K562 (cell line): ENCODE results near the gene CD55. TPM values are rescaled to one million over a fixed set of nuclear protein-coding genes. Genes with fewer than 3 reads are reported as not detected.

Experiments used
- ATF4 ChIP-seq: fragments of 450-650 bp; formaldehyde crosslinking; IDR thresholded peaks from 2 replicates; pipeline ENCODE4 v1.4.0; 2022; ENCODE audit warnings: mild to moderate bottlenecking, moderate library complexity
- CXXC5 ChIP-seq: fragments of 250-450 bp; sonication (Bioruptor Pico); IDR thresholded peaks from 2 replicates; pipeline ENCODE4 v1.8.0; 2022; ENCODE audit warnings: inconsistent platforms, mild to moderate bottlenecking, moderate library complexity
- DLX4 ChIP-seq: fragments of 250-450 bp; sonication (Bioruptor Pico); IDR thresholded peaks from 2 replicates; pipeline ENCODE4 v1.6.1; 2021; ENCODE audit warnings: mild to moderate bottlenecking
- GABPA ChIP-seq: fragments of 200-800 bp; sonication (Bioruptor generic); conservative IDR thresholded peaks from 2 replicates; pipeline ENCODE4 v1.6.1; 2016; ENCODE audit warnings: low read depth, missing genetic modification characterization, missing compliant biosample characterization
- HDAC2 ChIP-seq: fragments of 450-650 bp; IDR thresholded peaks from 2 replicates; pipeline ENCODE4 v1.6.1; 2016; ENCODE audit warnings: mild to moderate bottlenecking
- MYNN ChIP-seq, 2 experiments: sonication (generic); formaldehyde crosslinking in 1 of 2; IDR thresholded peaks; 2 replicates each; pipeline versions ENCODE4 v1.5.0 to v1.6.1; 2016 to 2020; ENCODE audit warnings: antibody characterized with exemption in 1 of 2, missing genetic modification reagents in 1 of 2
- NFIX ChIP-seq: fragments of 250-450 bp; sonication (Bioruptor Pico); IDR thresholded peaks from 2 replicates; pipeline ENCODE4 v1.4.0; 2020; ENCODE audit warnings: low read depth, mild to moderate bottlenecking, moderate library complexity
- POLR2AphosphoS5 ChIP-seq: IDR thresholded peaks from 2 replicates; pipeline ENCODE4 v1.6.1; 2011; ENCODE audit warnings: mild to moderate bottlenecking, low read depth, low read length, moderate library complexity; ENCODE audit not compliant: control insufficient read depth, insufficient read depth
- ZNF140 ChIP-seq: fragments of 250-450 bp; sonication (Bioruptor Pico); IDR thresholded peaks from 2 replicates; pipeline ENCODE4 v1.8.0; 2021; ENCODE audit warnings: moderate library complexity, mild to moderate bottlenecking, inconsistent platforms
- ZNF586 ChIP-seq: fragments of 450-650 bp; formaldehyde crosslinking; conservative IDR thresholded peaks from 2 replicates; pipeline ENCODE4 v1.4.0; 2020; ENCODE audit warnings: mild to moderate bottlenecking, moderate library complexity
- polyA plus RNA-seq, 8 experiments: library from polyadenylated mRNA; depleted of rRNA in 4 of 8; stranded (reverse) in 5 of 8; unstranded in 3 of 8; fragments of >200 nt; fragmentation: Nextera tagmentation in 2 of 8; fragmentation: Illumina TruSeq in 1 of 8; extraction: Ambion mirVana in 2 of 8; extraction: Trizol in 1 of 8; gene quantifications; 2 replicates each; pipeline versions ENCODE4 v1.2.1 to v1.2.3, GENCODE V29; 2011 to 2014; ENCODE audit warnings: inconsistent platforms in 1 of 8, missing spikeins in 1 of 8
- total RNA-seq, 7 experiments: library from RNA; depleted of rRNA in 6 of 7; stranded (reverse); fragments of >200 nt in 6 of 7; fragmentation: Illumina TruSeq in 2 of 7; extraction: Trizol in 2 of 7; gene quantifications; 2 replicates each; pipeline versions ENCODE4 v1.2.1 to v1.2.3, GENCODE V29; 2011 to 2021; ENCODE audit warnings: low replicate concordance in 1 of 7
- TF ChIP-seq, protein P1 (sequence below): fragments of 450-650 bp; IDR thresholded peaks from 2 replicates; pipeline ENCODE4 v1.6.1; 2016; ENCODE audit warnings: mild to moderate bottlenecking, moderate library complexity
- TF ChIP-seq, protein P2 (sequence below): fragments of 450-650 bp; formaldehyde crosslinking; IDR thresholded peaks from 2 replicates; pipeline ENCODE4 v1.4.0; 2020; ENCODE audit warnings: mild to moderate bottlenecking, moderate library complexity

Gene CD55
- total and polyA plus RNA-seq, 9 of the 15 experiments (the other 6 are each of a cell fraction or from before 2014, with no cell fraction given): 17.7 to 150 (median 97.0) TPM

DNA sequence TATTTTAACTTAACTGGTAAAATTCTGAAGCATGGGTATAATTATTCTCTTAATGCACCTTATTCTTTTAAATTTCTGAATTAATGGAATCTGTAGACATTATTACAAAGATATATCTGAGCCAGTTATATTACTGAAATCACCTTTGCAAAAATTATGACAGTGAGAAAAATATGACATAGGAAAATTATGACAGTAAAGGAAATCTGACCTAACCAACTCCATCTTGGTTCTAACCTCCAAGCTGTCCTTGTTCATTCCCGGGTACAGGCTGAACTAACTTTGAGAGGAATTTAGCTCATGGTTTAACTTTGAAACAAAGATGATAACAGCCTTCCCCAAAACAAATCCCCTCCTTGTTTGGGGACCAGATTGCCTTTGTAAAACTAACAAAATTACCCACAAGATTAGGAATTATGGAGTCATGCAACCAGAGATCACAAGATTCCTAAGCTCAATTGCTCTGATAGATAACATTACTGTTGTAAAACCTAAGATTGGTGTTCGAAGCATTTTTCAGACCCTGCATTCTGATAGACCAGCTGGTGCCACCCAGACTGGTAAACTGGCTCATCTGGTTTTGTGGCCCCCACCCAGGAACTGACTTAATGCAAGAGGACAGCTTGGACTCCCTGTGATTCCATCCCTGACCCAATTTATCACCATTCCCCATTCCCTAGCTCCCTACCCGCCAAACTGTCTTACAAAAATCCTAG is 9.4 kb upstream of the CD55 start (continued):
- TF ChIP-seq, protein P1, sequence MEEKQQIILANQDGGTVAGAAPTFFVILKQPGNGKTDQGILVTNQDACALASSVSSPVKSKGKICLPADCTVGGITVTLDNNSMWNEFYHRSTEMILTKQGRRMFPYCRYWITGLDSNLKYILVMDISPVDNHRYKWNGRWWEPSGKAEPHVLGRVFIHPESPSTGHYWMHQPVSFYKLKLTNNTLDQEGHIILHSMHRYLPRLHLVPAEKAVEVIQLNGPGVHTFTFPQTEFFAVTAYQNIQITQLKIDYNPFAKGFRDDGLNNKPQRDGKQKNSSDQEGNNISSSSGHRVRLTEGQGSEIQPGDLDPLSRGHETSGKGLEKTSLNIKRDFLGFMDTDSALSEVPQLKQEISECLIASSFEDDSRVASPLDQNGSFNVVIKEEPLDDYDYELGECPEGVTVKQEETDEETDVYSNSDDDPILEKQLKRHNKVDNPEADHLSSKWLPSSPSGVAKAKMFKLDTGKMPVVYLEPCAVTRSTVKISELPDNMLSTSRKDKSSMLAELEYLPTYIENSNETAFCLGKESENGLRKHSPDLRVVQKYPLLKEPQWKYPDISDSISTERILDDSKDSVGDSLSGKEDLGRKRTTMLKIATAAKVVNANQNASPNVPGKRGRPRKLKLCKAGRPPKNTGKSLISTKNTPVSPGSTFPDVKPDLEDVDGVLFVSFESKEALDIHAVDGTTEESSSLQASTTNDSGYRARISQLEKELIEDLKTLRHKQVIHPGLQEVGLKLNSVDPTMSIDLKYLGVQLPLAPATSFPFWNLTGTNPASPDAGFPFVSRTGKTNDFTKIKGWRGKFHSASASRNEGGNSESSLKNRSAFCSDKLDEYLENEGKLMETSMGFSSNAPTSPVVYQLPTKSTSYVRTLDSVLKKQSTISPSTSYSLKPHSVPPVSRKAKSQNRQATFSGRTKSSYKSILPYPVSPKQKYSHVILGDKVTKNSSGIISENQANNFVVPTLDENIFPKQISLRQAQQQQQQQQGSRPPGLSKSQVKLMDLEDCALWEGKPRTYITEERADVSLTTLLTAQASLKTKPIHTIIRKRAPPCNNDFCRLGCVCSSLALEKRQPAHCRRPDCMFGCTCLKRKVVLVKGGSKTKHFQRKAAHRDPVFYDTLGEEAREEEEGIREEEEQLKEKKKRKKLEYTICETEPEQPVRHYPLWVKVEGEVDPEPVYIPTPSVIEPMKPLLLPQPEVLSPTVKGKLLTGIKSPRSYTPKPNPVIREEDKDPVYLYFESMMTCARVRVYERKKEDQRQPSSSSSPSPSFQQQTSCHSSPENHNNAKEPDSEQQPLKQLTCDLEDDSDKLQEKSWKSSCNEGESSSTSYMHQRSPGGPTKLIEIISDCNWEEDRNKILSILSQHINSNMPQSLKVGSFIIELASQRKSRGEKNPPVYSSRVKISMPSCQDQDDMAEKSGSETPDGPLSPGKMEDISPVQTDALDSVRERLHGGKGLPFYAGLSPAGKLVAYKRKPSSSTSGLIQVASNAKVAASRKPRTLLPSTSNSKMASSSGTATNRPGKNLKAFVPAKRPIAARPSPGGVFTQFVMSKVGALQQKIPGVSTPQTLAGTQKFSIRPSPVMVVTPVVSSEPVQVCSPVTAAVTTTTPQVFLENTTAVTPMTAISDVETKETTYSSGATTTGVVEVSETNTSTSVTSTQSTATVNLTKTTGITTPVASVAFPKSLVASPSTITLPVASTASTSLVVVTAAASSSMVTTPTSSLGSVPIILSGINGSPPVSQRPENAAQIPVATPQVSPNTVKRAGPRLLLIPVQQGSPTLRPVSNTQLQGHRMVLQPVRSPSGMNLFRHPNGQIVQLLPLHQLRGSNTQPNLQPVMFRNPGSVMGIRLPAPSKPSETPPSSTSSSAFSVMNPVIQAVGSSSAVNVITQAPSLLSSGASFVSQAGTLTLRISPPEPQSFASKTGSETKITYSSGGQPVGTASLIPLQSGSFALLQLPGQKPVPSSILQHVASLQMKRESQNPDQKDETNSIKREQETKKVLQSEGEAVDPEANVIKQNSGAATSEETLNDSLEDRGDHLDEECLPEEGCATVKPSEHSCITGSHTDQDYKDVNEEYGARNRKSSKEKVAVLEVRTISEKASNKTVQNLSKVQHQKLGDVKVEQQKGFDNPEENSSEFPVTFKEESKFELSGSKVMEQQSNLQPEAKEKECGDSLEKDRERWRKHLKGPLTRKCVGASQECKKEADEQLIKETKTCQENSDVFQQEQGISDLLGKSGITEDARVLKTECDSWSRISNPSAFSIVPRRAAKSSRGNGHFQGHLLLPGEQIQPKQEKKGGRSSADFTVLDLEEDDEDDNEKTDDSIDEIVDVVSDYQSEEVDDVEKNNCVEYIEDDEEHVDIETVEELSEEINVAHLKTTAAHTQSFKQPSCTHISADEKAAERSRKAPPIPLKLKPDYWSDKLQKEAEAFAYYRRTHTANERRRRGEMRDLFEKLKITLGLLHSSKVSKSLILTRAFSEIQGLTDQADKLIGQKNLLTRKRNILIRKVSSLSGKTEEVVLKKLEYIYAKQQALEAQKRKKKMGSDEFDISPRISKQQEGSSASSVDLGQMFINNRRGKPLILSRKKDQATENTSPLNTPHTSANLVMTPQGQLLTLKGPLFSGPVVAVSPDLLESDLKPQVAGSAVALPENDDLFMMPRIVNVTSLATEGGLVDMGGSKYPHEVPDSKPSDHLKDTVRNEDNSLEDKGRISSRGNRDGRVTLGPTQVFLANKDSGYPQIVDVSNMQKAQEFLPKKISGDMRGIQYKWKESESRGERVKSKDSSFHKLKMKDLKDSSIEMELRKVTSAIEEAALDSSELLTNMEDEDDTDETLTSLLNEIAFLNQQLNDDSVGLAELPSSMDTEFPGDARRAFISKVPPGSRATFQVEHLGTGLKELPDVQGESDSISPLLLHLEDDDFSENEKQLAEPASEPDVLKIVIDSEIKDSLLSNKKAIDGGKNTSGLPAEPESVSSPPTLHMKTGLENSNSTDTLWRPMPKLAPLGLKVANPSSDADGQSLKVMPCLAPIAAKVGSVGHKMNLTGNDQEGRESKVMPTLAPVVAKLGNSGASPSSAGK: no peak
- TF ChIP-seq ZNF586 (CRISPR knock-in tag): no peak
- TF ChIP-seq, protein P2, sequence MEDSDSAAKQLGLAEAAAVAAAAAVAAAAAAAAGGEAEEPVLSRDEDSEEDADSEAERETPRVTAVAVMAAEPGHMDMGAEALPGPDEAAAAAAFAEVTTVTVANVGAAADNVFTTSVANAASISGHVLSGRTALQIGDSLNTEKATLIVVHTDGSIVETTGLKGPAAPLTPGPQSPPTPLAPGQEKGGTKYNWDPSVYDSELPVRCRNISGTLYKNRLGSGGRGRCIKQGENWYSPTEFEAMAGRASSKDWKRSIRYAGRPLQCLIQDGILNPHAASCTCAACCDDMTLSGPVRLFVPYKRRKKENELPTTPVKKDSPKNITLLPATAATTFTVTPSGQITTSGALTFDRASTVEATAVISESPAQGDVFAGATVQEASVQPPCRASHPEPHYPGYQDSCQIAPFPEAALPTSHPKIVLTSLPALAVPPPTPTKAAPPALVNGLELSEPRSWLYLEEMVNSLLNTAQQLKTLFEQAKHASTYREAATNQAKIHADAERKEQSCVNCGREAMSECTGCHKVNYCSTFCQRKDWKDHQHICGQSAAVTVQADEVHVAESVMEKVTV (CRISPR knock-in tag): 0 out of 2 replicates have a peak, but pooled peaks have one; percentile 16
- no peak for TF ChIP-seq POLR2AphosphoS5
- TF ChIP-seq DLX4 (CRISPR knock-in tag): no peak
- peak; percentile 81 for TF ChIP-seq CXXC5
- peak; percentile 82 for TF ChIP-seq ATF4 (CRISPR knock-in tag)
- 0 out of 2 replicates have a peak, but pooled peaks have one; percentile 30 for TF ChIP-seq GABPA (tag)
- TF ChIP-seq NFIX (CRISPR knock-in tag): peak; percentile 55; the same call in 1 of the 2 replicates
- peak; percentile 78; the same call in 1 of the 2 replicates for TF ChIP-seq ZNF140 (CRISPR knock-in tag)
- TF ChIP-seq HDAC2: no peak
- TF ChIP-seq MYNN (IDR thresholded peaks at IDR 0.05): no peak
- TF ChIP-seq MYNN (CRISPR knock-in tag; IDR thresholded peaks at IDR 0.05): no peak
